Measurements from ENCODE around the gene IPO9.
"Not testable (repeated sequence)": the region's sequence is repeated elsewhere in the genome, so short reads cannot be mapped to it uniquely, and the experiment has no call there.

The IPO9 gene

DNA sequence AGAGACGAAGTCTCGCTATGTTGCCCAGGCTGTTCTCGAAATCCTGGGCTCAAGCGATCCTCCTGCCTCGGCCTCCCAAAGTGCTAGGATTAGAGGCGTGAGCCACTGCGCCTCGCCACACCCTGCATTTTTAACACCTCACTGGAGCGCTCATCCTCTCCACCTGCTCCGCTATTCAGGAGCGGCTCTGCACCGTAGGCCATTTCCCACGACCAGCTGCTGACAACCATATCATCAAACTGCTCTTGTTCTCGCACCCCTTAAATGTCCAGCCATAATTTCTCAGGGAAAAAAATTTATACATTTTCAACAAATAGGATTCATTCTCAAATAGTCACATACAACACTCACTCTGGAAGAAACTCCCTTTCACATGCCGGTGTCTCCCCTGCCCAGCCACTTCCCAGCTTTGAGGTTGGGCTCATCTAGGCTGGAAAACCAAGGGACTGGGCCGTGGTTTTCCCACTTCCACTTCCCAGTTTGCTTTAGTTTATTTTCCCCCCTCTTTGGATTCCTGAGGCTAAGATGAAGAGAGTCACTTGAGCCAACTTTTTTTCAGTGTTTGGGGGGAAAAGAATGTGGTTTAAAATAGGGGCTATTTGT, 639 bp upstream of the IPO9 start:
- no peak for DNase-seq (ENCODE audit: low spot score)
- in situ Hi-C loops (cut with MboI; ENCODE audit: low sequenced_read_pairs, unreplicated experiment) = no loop called here
- TF ChIP-seq CTCF (IDR thresholded peaks at IDR 0.05; ENCODE audit: borderline replicate concordance, control extremely low read depth, extremely low read depth, insufficient read depth, missing control alignments) = no peak

DNA sequence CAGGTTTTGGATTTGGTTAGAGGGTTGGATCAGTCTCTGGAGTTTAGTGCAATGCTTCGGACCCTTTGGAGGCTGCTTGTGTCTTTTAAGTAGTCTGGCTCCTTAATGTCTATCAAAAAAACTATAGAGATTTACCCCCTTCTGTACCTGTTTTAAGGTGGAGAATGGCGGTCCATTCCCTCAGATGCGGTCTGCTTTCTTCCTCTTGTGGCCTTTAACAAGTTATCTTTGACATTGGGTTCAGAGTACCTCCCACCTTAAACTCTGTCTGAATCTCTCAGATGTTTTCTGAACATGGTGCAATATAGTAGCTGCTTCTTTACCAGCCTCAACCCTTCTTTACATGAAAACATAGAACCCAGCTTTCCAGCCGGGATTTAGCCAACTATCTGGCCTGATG, 2.4 kb downstream of the IPO9 start:
- no peak for DNase-seq (ENCODE audit: low spot score)
- in situ Hi-C loops (cut with MboI; ENCODE audit: low sequenced_read_pairs, unreplicated experiment) = no loop called here
- no peak for TF ChIP-seq CTCF (IDR thresholded peaks at IDR 0.05; ENCODE audit: borderline replicate concordance, control extremely low read depth, extremely low read depth, insufficient read depth, missing control alignments)

DNA sequence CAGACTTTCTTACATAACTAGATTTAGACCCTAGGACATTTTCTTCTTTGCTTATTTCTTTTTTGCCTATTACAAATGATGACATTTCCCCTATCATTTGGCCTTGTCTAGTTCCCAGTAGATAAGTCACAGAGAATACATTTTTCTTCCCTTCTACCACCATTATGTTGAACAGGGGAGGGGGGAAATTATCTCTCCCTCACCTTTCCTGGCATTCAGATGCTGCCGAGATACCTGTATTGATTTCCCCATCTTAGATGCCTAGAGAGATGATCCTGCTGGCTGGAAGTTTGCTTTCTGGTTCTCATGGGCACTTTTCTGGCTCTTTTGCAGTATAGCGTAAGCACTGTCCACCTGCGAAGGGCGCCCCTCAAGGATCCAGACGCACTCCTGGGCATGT, 5.7 kb downstream of the IPO9 start:
- no peak for DNase-seq (ENCODE audit: low spot score)
- TF ChIP-seq CTCF (IDR thresholded peaks at IDR 0.05; ENCODE audit: borderline replicate concordance, control extremely low read depth, extremely low read depth, insufficient read depth, missing control alignments) = no peak
- in situ Hi-C loops (cut with MboI; ENCODE audit: low sequenced_read_pairs, unreplicated experiment) = no loop called here

DNA sequence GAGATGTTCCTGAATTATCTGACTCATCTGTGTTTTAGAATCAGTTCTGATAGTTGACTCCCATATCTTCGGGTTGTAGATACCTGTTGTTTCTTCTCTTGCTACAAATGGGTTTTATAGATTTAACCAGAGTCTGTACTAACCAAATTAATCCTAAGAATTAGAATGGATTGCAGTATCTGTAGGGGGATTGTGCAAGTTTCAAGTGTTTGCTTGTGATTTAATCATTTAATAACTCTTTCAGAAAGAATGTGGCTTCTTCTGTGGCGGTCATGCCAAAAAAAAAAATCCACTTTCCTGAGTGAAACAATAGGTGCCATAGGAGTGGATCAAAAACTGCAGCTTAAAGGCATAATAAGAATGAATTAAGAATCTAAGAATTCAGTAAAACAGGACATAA, 9.4 kb downstream of the IPO9 start:
- in situ Hi-C loops (cut with MboI; ENCODE audit: low sequenced_read_pairs, unreplicated experiment) = no loop called here
- no peak for DNase-seq (ENCODE audit: low spot score)
- TF ChIP-seq CTCF (IDR thresholded peaks at IDR 0.05; ENCODE audit: borderline replicate concordance, control extremely low read depth, extremely low read depth, insufficient read depth, missing control alignments) = no peak

- in situ Hi-C loops (cut with MboI; ENCODE audit: low sequenced_read_pairs, unreplicated experiment); DNase-seq (ENCODE audit: low spot score): not testable (repeated sequence)
Measured at GRCh38 chr1:201839089-201839488, 10.1 kb downstream of the IPO9 start.

GRCh38 chr1:201840055-201840454, 11.1 kb downstream of the IPO9 start:
- no peak for DNase-seq (ENCODE audit: low spot score)
- in situ Hi-C loops (cut with MboI; ENCODE audit: low sequenced_read_pairs, unreplicated experiment) = no loop called here
- no peak for TF ChIP-seq CTCF (IDR thresholded peaks at IDR 0.05; ENCODE audit: borderline replicate concordance, control extremely low read depth, extremely low read depth, insufficient read depth, missing control alignments)

- in situ Hi-C loops (cut with MboI; ENCODE audit: low sequenced_read_pairs, unreplicated experiment) = no loop called here
- TF ChIP-seq CTCF (IDR thresholded peaks at IDR 0.05; ENCODE audit: borderline replicate concordance, control extremely low read depth, extremely low read depth, insufficient read depth, missing control alignments) = no peak
- no peak for DNase-seq (ENCODE audit: low spot score)
Measured at GRCh38 chr1:201840490-201840889, 11.5 kb downstream of the IPO9 start.
